ENCODE results near the gene NDUFA3.

Gene NDUFA3

DNA sequence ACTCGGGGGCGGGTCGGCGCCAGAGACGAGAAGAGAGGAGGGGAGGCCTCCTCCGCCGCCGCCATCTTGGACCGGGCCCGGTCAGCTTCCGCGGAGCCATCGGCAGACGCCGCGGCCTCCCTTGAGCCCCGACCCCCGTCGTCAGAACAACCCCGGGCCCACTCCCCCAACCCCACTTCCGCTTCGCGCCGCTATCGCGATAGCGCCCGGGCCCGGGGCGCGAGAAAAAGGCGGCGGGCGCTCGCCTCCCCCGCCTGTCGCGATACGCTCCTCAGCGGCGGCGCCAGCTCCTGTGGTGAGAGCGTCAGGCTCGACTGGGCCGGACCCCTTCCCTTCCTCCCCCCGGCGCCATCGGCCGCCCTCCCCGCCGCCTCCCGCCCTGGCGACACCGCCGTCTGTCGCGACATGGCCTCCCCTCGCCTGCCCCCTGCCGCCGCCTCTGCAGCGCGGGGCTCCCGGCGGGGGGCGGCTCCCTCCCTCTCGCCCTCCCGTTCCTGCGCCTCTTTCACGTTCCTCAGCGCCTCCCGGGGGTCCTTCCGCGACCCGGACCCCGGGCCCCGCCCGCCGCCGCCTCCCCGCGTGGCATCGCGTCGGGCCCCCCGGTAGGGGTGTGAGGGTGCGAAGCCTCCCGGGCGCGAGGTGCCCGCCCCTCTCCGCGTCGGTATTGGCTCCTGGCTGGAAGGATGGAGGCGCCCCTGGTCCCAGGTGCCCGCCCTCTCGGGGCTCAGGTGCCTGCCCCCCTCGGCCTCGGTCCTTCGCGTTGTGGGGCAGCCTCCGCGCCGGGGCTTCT is 35.2 kb downstream of the NDUFA3 start, which contains the start of gene CNOT3:
Gene CNOT3 (plus strand): TSS at position 64 of the 790 bp plus-strand sequence. CDS start 5,217 bp downstream, outside the sequence.
- DNase-seq (ENCODE audit: low read depth in 3 of 3, low spot score in 1 of 3): no peak

- no peak for DNase-seq (ENCODE audit: low read depth in 3 of 3, low spot score in 1 of 3)
Measured at GRCh38 chr19:54138489-54139256, 36.0 kb downstream of the NDUFA3 start.

DNA sequence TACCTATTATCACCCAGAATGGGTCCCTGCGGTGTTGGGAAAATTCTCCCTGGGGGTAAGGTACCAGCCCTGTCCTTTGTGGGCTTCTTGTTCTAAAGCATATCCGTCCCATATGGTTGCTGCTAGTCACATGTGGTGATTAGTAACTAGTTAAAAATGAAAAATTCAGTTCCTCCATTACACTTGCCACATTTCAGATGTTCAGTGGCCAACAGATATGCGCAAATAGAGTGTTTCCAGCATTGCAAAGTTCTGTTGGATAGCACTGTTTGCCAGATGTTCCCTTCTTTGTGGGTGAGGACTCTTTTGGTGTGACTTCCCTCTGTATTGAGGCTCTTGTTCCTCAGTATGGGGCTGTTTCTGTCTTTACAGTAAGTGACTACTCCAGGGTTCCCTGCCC is 38.7 kb downstream of the NDUFA3 start:
- DNase-seq (ENCODE audit: low read depth in 3 of 3, low spot score in 1 of 3): no peak

DNA sequence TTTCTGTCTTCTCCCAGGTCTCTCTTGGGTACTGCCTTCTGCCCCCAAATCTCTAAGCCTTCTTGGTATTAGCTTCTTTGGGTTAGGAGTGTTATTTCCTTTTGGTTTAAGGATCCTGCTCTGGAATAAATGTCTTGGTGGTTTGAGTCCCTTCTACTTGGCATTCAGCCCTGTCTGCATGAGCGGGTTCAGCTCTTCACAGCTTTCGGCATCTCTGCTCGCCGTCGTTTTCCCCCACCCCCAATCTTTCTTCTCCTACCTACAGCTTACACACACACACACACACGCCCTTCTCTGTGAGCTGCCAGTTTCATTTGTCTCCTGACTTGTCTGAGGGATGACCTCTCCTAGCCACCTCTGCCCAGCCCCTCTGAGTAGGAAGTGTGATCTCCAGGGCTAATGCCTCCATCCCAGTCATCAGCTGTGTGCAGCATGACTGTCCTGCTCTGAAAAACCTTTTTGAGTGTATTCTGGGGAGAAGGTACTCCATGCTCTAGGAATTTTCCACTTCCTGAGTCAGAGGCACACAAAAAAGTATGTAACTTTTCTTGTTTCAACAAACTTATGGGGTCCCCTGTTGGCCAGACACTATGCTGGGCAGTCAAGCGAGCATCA is 39.6 kb downstream of the NDUFA3 start:
- no peak for DNase-seq (ENCODE audit: low read depth in 3 of 3, low spot score in 1 of 3)

DNA sequence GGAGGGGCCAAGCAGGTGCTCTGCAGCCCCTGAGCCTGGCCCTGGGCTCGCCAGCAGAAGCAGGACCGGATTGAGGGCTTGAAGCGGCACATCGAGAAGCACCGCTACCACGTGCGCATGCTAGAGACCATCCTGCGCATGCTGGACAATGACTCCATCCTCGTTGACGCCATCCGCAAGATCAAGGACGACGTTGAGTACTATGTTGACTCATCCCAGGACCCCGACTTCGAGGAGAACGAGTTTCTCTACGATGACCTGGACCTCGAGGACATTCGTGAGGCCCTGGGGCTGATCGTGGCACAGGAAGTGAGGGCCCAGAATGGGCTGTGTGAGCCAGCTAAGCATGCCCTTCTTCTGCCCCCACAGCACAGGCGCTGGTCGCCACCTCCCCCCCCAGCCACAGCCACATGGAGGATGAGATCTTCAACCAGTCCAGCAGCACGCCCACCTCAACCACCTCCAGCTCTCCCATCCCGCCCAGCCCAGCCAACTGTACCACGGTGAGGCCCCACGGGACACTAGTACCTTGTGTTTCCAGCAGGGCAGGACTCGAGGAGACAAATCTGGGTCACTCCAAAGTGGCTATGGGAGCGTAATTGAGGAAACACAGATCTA is 43.0 kb downstream of the NDUFA3 start:
- DNase-seq (ENCODE audit: low read depth in 3 of 3, low spot score in 1 of 3): no peak

DNA sequence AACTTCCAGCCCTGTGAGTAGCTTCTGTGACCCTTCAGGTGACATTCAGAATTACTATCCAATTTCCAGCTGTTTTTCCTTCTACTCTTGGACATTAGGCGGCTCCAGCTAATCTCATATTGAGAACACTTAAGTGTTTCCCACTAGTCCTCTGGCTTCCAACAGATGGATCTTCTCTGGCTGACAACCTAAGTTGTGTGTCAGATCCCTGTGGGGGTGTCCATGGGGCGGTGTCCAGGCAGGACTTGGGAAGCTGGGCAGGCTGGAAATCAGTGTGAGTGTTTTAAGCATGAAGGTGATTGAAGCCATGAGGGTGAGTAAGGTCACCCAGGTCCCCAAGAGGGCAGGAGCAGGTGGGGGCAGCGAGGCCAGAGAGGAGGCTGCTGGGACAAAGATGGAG is 45.0 kb downstream of the NDUFA3 start:
- no peak for DNase-seq (ENCODE audit: low read depth in 3 of 3, low spot score in 1 of 3)

GRCh38 chr19:54148158-54148557 is 45.5 kb downstream of the NDUFA3 start:
- DNase-seq (ENCODE audit: low read depth in 3 of 3, low spot score in 1 of 3): no peak

DNA sequence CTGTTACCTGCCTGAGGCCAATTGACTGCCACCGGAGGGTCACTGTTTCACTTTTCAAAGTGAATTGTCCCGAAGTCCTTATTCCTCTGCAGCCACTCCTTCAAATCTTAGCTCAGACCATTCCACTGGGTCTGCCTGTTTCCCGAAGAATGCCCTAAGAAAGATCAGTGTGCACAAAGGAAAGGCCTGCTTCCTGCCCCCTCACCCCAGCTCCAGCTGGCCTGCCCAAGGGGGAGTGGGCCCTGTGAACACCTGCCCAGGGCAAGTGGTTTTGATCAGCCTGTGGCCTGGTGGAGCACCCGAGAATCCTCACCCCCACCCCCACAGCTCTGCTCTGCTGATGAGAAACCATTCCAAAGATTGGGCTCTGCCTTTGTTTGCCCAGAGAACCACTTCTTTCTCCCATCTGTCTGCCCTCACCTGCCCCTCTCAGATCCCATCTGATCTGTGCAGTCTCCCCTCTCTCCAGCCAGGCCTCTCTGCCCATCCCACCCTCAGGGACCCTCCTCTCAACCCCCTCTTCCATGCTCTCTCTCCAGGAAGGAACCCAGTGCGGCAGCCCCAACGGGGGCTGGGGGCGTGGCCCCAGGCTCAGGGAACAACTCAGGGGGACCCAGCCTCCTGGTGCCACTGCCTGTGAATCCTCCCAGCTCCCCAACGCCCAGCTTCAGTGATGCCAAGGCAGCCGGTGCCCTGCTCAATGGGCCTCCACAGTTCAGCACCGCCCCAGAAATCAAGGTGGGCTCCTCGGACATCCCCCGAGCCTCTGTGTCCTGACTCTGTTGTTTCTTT is 46.6 kb downstream of the NDUFA3 start:
- no peak for DNase-seq (ENCODE audit: low read depth in 3 of 3, low spot score in 1 of 3)

DNA sequence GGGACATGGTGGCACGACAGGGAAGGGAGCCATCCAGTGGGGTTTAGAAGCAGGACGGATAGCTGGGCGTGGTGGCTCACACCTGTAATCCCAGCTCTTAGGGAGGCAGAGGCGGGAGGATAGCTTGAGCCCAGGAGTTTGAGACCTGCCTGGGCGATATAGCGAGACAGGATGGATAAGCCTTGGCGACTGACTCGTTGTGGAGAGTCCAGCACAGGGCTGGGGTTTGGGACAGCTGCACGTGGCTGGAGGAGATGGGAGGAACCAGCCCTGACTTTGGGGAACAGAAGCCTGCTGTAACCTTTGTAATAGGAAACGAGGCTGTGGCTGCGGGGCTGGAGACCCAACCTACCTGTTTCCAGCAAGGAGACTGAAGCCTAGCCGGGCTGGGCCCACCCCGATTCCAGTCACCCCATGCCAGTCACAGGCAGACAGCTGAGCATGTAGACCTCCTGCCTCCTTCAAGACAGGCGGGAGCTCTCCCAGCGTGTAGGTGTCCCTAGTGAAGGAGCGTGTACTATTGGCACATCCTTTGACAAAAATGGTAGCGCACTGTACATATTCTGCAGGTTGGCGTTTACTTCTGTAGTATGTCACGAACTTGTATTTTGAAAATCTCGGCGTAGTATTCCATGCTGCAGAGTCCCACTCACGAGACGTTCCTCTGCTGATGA is 48.8 kb downstream of the NDUFA3 start:
- no peak for DNase-seq (ENCODE audit: low read depth in 3 of 3, low spot score in 1 of 3)

DNA sequence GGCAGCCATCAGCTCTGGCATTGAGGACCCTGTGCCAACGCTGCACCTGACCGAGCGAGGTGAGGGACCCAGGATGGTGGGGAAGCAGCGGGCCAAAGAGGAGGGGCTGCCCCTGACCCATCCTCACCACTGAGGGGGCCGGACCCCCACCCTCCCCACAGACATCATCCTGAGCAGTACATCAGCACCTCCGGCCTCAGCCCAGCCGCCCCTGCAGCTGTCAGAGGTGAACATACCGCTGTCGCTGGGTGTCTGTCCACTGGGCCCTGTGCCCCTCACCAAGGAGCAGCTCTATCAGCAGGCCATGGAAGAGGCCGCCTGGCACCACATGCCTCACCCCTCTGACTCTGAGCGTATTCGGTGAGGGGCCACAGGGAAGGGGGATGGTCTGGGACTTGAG is 49.6 kb downstream of the NDUFA3 start:
- no peak for DNase-seq (ENCODE audit: low read depth in 3 of 3, low spot score in 1 of 3)

DNA sequence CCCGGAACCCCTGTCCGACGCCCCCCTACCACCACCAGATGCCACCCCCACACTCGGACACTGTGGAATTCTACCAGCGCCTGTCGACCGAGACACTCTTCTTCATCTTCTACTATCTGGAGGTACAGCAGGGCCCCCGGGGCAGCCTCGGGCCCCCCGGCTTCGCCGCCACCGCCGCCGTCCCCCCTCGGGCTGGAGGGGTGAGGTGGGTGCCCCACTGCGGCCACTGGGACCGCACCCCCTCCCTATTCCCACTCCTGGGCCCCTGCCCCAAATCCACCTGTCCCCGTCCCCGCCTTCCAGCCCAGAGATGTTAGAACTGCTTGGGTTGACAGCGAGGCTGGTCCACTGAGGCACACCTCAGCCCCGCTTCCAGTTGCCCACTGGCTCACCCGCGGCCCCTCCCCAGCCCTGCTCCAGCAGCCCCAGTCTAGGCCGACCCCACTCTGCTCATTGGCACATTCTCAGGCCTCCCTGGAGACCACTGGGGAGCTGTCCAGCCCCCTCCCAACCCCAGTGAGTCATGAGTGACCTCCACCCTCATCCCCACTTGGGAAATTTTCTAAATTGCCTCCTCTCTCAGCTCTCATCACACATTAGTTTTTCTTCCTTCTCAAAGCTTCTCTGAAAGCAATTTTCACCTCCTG is 50.3 kb downstream of the NDUFA3 start:
- no peak for DNase-seq (ENCODE audit: low read depth in 3 of 3, low spot score in 1 of 3)

- DNase-seq (ENCODE audit: low read depth in 3 of 3, low spot score in 1 of 3): no peak
Measured at GRCh38 chr19:54153731-54154326, 51.2 kb downstream of the NDUFA3 start.

GRCh38 chr19:54154603-54155345 is 52.1 kb downstream of the NDUFA3 start:
- no peak for DNase-seq (ENCODE audit: low read depth in 3 of 3, low spot score in 1 of 3)

- no peak for DNase-seq (ENCODE audit: low read depth in 3 of 3, low spot score in 1 of 3)
Measured at GRCh38 chr19:54155694-54156093, 53.0 kb downstream of the NDUFA3 start.

GRCh38 chr19:54156490-54156889 is 53.8 kb downstream of the NDUFA3 start:
- no peak for DNase-seq (ENCODE audit: low read depth in 3 of 3, low spot score in 1 of 3)

GRCh38 chr19:54156953-54157352 is 54.3 kb downstream of the NDUFA3 start:
- no peak for DNase-seq (ENCODE audit: low read depth in 3 of 3, low spot score in 1 of 3)

Data from stimulated activated CD4-positive, alpha-beta T cell treated with anti-CD3 and anti-CD28 coated beads, TNF-alpha, amount 100 ng/mL, for 1 hour (primary cell).